Measurements from ENCODE around the gene MUSK.
"Not testable (repeated sequence)": the region's sequence is repeated elsewhere in the genome, so short reads cannot be mapped to it uniquely, and the experiment has no call there.

The MUSK gene

GRCh38 chr9:110672873-110673510 lies 4.4 kb downstream of the MUSK start:
- no peaks in the 10 kb centered on the region for H3K36me3 ChIP-seq
- no peak overlapping the region for H3K4me3 ChIP-seq (ENCODE audit: low read depth, low read length)
- TF ChIP-seq CTCF (IDR thresholded peaks at IDR 0.05; ENCODE audit: low read depth, low read length) = no peak
- H3K27me3 ChIP-seq = no peaks in the 10 kb centered on the region
- no peaks in the 10 kb centered on the region for H3K4me1 ChIP-seq
- DNase-seq = no peak
- H3K9me3 ChIP-seq = no peaks in the 10 kb centered on the region

GRCh38 chr9:110687497-110687896 lies 18.9 kb downstream of the MUSK start:
- H3K4me3 ChIP-seq (ENCODE audit: low read depth, low read length) = no peak overlapping the region
- no peaks in the 10 kb centered on the region for H3K27me3 ChIP-seq
- TF ChIP-seq CTCF (IDR thresholded peaks at IDR 0.05; ENCODE audit: low read depth, low read length) = no peak
- H3K36me3 ChIP-seq = no peaks in the 10 kb centered on the region
- H3K9me3 ChIP-seq = no peaks in the 10 kb centered on the region
- no peaks in the 10 kb centered on the region for H3K4me1 ChIP-seq
- no peak for DNase-seq

- Histone ChIP-seq H3K4me3 (ENCODE audit: low read depth, low read length) (no peak overlapping the region), H3K36me3 (no peaks in the 10 kb centered on the region), H3K9me3 (no peaks in the 10 kb centered on the region), H3K4me1 (no peaks in the 10 kb centered on the region), H3K27me3 (no peaks in the 10 kb centered on the region)
- DNase-seq = no peak
- no peak for TF ChIP-seq CTCF (IDR thresholded peaks at IDR 0.05; ENCODE audit: low read depth, low read length)
Measured at GRCh38 chr9:110688329-110688728, 19.7 kb downstream of the MUSK start.

- H3K4me3 ChIP-seq (ENCODE audit: low read depth, low read length) = no peak overlapping the region
- H3K4me1 ChIP-seq = no peaks in the 10 kb centered on the region
- H3K27me3 ChIP-seq = no peaks in the 10 kb centered on the region
- no peaks in the 10 kb centered on the region for H3K36me3 ChIP-seq
- no peak for TF ChIP-seq CTCF (IDR thresholded peaks at IDR 0.05; ENCODE audit: low read depth, low read length)
- no peaks in the 10 kb centered on the region for H3K9me3 ChIP-seq
- peak; percentile 18 for DNase-seq
Measured at GRCh38 chr9:110691002-110691549, 22.5 kb downstream of the MUSK start.

- not testable (repeated sequence) for H3K4me3 ChIP-seq (ENCODE audit: low read depth, low read length); DNase-seq; H3K27me3 ChIP-seq; H3K9me3 ChIP-seq; H3K4me1 ChIP-seq; H3K36me3 ChIP-seq
Measured at GRCh38 chr9:110695846-110696245, 27.3 kb downstream of the MUSK start.

- H3K9me3 ChIP-seq = no peaks in the 10 kb centered on the region
- no peak overlapping the region for H3K4me3 ChIP-seq (ENCODE audit: low read depth, low read length)
- TF ChIP-seq CTCF (IDR thresholded peaks at IDR 0.05; ENCODE audit: low read depth, low read length) = no peak
- H3K36me3 ChIP-seq = no peaks in the 10 kb centered on the region
- no peak for DNase-seq
- no peaks in the 10 kb centered on the region for H3K27me3 ChIP-seq
- H3K4me1 ChIP-seq = no peaks in the 10 kb centered on the region
Measured at GRCh38 chr9:110700953-110701352, 32.4 kb downstream of the MUSK start.

Data from BE2C (cell line).